Measurements from ENCODE around the gene HACD2.

HACD2 gene

GRCh38 chr3:123469323-123469995 lies 115.4 kb downstream of the HACD2 start:
- no peaks in the 10 kb centered on the region for H3K4me1 ChIP-seq (ENCODE audit: control insufficient read depth in 1 of 2, insufficient read depth in 1 of 2, low read depth in 1 of 2, low read length in 1 of 2)
- no peak overlapping the region for H3K27ac ChIP-seq
- H3K9me3 ChIP-seq: no peaks in the 10 kb centered on the region
- no peak for TF ChIP-seq CTCF (IDR thresholded peaks at IDR 0.05)
- H3K36me3 ChIP-seq: no peaks in the 10 kb centered on the region
- peaks cover 27% of the 10 kb centered on the region for H3K27me3 ChIP-seq
- no peak overlapping the region for H3K4me3 ChIP-seq (ENCODE audit: low read depth in 1 of 2, low read length in 1 of 2)

GRCh38 chr3:123467046-123467445 lies 117.8 kb downstream of the HACD2 start:
- no peak for TF ChIP-seq CTCF (IDR thresholded peaks at IDR 0.05)
- H3K9me3 ChIP-seq: no peaks in the 10 kb centered on the region
- H3K4me3 ChIP-seq (ENCODE audit: low read depth in 1 of 2, low read length in 1 of 2): no peak overlapping the region
- no peaks in the 10 kb centered on the region for H3K4me1 ChIP-seq (ENCODE audit: control insufficient read depth in 1 of 2, insufficient read depth in 1 of 2, low read depth in 1 of 2, low read length in 1 of 2)
- H3K36me3 ChIP-seq: no peaks in the 10 kb centered on the region
- H3K27ac ChIP-seq: no peak overlapping the region
- H3K27me3 ChIP-seq: peaks cover 32% of the 10 kb centered on the region

GRCh38 chr3:123464211-123464610 lies 120.6 kb downstream of the HACD2 start:
- no peaks in the 10 kb centered on the region for H3K9me3 ChIP-seq
- H3K27ac ChIP-seq: no peak overlapping the region
- TF ChIP-seq CTCF (IDR thresholded peaks at IDR 0.05): no peak
- no peaks in the 10 kb centered on the region for H3K4me1 ChIP-seq (ENCODE audit: control insufficient read depth in 1 of 2, insufficient read depth in 1 of 2, low read depth in 1 of 2, low read length in 1 of 2)
- H3K36me3 ChIP-seq: no peaks in the 10 kb centered on the region
- H3K4me3 ChIP-seq (ENCODE audit: low read depth in 1 of 2, low read length in 1 of 2): no peak overlapping the region
- H3K27me3 ChIP-seq: peaks cover 46% of the 10 kb centered on the region

- no peak for TF ChIP-seq CTCF (IDR thresholded peaks at IDR 0.05)
- Histone ChIP-seq H3K36me3 (no peaks in the 10 kb centered on the region), H3K4me1 (ENCODE audit: control insufficient read depth in 1 of 2, insufficient read depth in 1 of 2, low read depth in 1 of 2, low read length in 1 of 2) (no peaks in the 10 kb centered on the region), H3K27ac (no peak overlapping the region), H3K27me3 (peaks cover 55% of the 10 kb centered on the region), H3K4me3 (ENCODE audit: low read depth in 1 of 2, low read length in 1 of 2) (no peak overlapping the region), H3K9me3 (no peaks in the 10 kb centered on the region)
Measured at GRCh38 chr3:123459862-123460261, 125.0 kb downstream of the HACD2 start.

- no peak for TF ChIP-seq CTCF (IDR thresholded peaks at IDR 0.05)
- Histone ChIP-seq H3K27me3 (peaks cover 61% of the 10 kb centered on the region), H3K27ac (no peak overlapping the region)
Measured at GRCh38 chr3:123458255-123458654, 126.6 kb downstream of the HACD2 start.

More at GRCh38 chr3:123458255-123458654, 126.6 kb downstream of the HACD2 start:
- H3K4me1 ChIP-seq (ENCODE audit: control insufficient read depth in 1 of 2, insufficient read depth in 1 of 2, low read depth in 1 of 2, low read length in 1 of 2): no peaks in the 10 kb centered on the region
- H3K9me3 ChIP-seq: no peaks in the 10 kb centered on the region
- no peaks in the 10 kb centered on the region for H3K36me3 ChIP-seq
- no peak overlapping the region for H3K4me3 ChIP-seq (ENCODE audit: low read depth in 1 of 2, low read length in 1 of 2)

Measured in neutrophil (primary cell).